Limb (tissue), 2 donors: ENCODE results near the gene PHETA1.
"Not testable (repeated sequence)": the region's sequence is repeated elsewhere in the genome, so short reads cannot be mapped to it uniquely, and the experiment has no call there.

Experiments used
- DNase-seq, 2 donors: peaks; one replicate each; pipeline ENCODE4 v3.0.0-alpha.2; 2016; ENCODE audit errors: extremely low spot score in 2 of 2

Gene PHETA1

DNA sequence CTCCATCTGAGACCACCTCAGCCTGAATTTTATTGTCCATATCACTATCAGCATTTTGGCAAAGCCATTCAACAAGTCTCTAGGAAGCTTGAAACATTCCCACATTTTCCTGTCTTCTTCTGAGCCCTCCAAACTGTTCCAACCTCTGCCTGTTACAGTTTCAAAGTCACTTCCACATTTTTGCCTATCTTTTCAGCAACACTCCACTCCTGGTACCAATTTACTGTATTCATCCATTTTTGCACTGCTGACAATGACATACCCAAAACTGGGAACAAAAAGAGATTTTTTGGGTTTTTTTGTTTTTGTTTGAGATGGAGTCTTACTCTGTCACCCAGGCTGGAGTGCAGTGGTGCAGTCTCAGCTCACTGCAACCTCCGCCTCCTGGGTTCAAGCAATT, 4.3 kb upstream of the PHETA1 start:
- not testable (repeated sequence) for DNase-seq

DNA sequence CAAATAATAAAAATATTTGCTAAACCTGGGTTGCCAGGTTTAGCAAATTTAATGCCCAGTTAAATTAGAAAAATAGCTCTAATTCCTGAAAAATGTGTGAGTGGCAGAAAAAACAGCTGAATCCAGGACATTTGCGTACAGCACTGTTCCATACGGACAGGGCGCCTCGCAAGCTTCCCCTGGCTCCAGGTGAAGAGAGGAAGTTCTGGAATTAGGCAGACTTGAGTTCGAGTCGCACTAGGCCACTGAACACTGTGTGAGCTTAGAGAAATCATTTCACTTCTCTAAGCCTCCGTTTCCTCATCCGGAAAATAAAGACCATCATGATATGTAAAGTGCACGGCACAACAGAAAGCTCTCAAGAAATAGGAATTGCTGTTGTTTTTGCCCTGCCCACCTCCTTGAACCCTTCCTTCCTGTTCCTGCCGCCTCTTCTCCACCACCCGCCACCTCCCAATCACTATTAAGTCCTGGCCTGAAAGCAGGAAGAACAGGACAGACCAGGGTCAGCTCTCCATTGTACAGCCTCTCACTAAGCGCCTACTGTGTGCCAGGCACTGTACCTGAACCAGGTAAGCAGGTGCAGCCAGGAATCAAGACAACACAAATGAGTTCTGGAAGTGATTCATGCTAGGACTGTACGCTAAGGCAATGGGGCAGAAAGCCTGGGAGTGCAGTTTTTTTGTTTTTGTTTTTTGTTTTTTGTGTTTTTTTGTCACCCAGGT, 763 bp upstream of the PHETA1 start:
- no peak for DNase-seq

DNA sequence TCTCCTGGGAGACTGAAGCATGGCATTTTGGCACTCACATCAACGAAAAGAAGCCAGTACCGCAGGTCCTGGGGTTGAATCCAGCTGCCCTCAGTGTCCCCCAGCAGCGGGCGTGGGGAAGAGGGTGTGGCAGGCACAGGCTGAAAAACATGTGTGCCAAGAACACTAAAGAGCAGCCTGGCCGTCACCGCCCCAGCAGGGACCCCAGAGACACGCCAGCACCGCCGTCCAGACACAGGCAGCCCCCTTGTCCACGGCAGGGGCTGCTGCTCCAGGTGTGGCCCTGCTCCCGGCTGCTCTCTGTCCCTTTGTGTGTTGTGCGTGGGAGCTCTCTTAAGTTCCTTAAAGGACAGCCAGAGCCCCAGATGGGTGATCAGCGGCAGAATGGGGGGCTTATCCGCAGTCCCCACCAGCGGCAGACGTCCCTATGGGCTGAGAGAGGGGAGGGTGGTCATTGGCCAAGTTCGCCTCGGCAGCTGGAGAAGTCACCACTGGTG, 556 bp downstream of the PHETA1 start:
- DNase-seq, result peak; percentile 20 to 53

DNA sequence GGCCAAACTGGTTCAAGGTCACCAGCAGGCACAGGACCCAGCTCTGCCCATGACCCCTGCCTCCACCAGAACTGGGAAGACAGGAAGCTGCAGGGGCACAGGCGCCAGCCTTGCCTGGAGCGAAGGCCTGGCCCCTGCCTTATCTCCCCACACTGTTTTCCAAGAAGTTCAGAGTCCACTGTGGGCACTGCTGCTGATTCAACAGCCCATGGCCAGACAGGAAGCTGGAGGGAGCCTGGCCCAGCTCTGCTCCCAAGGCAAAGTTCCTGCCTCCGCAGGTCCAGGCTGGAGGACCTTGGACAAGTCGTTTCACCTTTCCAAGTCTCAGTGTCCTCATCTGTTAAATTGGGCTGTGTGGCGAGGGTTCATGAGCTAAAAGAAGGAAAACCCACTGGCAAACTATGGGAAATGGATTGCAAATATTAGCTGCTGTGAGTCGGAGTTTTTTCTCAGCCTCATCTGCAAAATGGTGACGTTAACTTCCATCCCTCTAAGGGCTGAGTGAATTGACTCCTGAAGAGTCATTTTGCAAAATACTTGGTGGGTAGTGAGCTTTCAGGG, 1.2 kb downstream of the PHETA1 start:
- DNase-seq, result no peak

GRCh38 chr12:111366583-111366982, 2.3 kb downstream of the PHETA1 start:
- DNase-seq, result no peak

DNA sequence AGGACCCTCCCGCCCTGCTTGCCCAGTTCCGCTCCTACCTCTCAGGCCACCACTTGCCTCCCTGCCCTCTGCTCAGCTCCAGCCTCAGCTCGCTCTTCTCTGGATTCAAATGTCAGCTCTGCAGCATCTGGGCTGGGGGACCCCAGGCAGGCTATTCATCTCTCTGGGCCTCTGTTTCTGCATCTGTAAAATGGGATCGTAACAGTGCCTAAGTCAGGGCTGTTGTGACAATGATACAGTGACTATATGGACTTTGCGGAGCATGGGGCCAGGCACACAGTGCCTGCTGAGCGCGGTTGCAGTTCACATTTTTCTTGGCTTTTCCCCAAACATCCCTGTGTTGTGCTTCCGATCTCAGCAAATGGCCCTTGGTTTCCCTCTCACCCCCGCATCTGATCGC, 2.8 kb downstream of the PHETA1 start:
- DNase-seq, result no peak

- DNase-seq, result no peak
Observed at GRCh38 chr12:111363578-111363977, 5.3 kb downstream of the PHETA1 start.

GRCh38 chr12:111362687-111363475, 6.0 kb downstream of the PHETA1 start:
- no peak for DNase-seq

GRCh38 chr12:111361717-111362576, 6.9 kb downstream of the PHETA1 start:
- no peak for DNase-seq

- no peak for DNase-seq
Observed at GRCh38 chr12:111361073-111361716, 7.7 kb downstream of the PHETA1 start.

DNA sequence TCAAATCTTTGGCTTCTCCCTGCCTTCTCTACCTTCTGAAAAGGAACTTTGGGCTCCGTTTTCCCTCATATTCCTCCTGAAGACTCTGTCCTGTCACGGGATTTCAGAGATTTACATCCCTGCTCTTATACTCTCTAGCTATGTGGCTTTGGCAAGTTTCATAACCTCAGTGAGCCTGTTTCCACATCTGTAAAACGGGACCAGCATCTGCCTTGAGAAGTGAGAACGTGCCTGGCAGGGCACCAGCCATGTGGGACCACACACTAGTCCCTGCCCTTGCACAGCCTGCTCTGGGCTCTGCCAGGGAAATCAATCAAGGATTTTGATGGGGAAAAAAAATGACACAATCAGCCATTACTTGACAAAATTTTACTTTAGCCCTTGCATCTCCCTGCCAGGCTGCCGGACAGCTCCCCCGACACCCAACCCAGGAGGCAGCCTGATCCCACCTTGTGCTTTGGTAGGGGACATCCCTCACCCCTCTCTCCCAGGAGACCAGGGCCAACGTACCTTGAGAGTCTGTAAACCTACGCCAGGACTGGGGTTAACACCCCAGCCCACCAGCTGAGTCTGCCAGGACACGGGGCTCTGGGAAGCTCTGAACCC, 8.5 kb downstream of the PHETA1 start:
- DNase-seq, result no peak

- DNase-seq, result no peak
Observed at GRCh38 chr12:111359914-111360276, 9.0 kb downstream of the PHETA1 start.

- no peak for DNase-seq
Observed at GRCh38 chr12:111359231-111359913, 9.5 kb downstream of the PHETA1 start.

GRCh38 chr12:111355201-111355925, 13.5 kb downstream of the PHETA1 start:
- DNase-seq, result no peak

DNA sequence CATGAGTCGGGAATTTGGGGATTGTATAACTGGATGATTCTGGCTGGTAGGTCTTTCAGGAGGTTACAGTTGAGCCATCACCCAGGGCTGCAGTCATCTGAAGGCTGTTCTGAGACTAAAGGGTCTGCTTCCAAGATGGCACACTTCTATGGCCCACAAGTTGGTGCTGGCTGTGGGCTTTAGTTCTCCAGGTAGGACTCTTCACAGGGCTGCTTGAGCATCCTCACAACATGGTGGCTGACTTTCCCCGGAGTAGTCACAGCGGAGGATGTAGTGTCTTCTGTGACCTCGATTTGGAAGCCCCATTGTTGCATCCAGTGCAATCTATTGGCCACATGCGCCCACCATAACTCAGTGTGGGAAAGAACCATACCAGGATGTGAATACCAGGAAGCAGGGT, 14.4 kb downstream of the PHETA1 start:
- no peak for DNase-seq

- no peak for DNase-seq
Observed at GRCh38 chr12:111353603-111354295, 15.1 kb downstream of the PHETA1 start.

GRCh38 chr12:111353026-111353425, 15.9 kb downstream of the PHETA1 start:
- no peak for DNase-seq

DNA sequence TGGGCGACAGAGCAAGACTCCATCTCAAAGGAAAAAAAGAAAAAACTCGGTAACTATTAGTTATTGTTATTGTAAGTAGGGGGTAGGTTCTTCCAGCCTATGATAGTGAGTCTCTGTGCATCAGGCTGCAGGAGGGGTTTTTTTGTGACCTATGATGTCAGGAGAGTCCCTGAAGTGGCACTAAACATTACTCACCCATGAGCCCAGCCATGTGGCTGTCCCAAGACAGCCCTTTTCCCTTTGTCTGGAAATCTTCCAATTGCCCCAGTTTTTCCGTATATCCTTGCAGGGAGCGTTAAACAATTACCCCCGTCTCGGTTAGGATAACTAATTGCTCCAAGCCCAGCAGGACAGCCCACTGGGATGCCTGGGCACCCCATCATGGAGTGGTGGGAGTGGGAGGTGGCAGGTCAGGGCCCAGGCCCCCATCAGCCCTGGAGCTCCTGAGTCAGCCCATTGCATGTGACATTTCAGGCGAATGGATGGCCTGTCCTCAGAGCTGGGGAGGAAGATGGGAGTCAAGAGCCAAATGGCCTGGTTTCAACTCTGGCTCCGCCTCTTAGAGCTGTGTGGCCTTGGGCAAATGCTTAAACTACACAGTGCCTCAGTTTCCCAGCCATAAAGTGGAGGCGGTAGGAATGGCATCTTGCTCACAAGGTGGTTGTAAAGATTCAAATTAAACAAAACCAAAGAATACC, 16.4 kb downstream of the PHETA1 start:
- no peak for DNase-seq
